ENCODE results near the gene MYRIP.

DNA sequence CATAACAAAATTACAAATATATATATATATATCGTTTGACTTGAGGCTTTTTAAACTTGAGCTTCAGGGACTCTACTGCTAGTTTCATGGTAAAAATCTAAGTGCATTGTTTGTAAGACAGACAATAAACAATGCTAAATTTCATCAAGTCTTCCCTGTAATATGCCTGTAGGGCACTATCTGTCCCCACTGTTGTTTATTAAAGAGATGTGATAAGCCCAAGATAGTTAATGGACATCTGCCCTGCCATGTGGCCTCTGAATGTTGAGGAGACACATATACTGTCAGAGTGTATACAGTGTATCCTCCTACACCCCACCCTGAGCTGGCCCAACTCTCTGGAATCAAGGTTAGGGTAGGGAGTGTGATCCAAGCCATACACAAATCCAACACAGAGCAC lies 485.0 kb downstream of the MYRIP start:
- TF ChIP-seq CTCF (IDR thresholded peaks at IDR 0.05): no peak
- TF ChIP-seq POLR2A (IDR thresholded peaks at IDR 0.05): no peak
- no peak for TF ChIP-seq EP300 (IDR thresholded peaks at IDR 0.05)
- TF ChIP-seq POLR2AphosphoS5 (IDR thresholded peaks at IDR 0.05): no peak
